ENCODE results near the gene SLC6A3.

DNA sequence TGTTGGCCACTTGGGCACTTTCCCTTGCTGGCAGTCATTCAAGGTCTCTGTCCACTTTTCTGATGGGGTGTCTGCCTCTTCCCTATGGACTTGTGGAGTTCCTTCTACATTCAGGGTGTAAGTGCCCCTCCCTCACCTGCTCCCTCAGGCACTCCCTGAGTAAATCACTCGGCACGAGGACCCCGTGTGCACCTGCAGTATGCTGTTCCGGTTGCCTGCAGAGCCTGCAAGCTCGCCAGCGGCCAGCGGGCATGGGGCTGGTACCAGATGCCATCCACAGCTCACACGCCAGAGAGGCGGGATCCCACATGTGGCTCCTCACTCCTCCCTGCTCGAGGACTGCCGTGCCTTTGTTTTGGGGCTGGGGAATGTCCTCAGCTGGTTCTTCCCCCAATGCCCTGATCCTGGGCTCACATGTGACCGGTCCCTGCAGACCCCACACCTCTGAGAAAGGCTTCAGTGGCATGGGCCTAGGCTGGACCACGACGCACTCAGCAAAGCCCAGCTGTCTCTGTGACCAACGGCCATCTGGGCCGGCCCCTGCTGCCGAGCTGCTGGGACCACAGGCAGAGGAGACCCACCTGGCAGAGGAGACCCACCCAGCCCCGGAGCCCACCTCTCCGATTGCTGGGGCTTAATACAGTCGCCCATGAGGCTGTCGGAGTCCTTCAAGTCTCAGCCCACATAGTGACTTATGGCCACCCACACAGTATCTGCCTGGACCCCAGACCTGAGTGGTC lies 54.2 kb downstream of the SLC6A3 start:
- TF ChIP-seq, protein P1, sequence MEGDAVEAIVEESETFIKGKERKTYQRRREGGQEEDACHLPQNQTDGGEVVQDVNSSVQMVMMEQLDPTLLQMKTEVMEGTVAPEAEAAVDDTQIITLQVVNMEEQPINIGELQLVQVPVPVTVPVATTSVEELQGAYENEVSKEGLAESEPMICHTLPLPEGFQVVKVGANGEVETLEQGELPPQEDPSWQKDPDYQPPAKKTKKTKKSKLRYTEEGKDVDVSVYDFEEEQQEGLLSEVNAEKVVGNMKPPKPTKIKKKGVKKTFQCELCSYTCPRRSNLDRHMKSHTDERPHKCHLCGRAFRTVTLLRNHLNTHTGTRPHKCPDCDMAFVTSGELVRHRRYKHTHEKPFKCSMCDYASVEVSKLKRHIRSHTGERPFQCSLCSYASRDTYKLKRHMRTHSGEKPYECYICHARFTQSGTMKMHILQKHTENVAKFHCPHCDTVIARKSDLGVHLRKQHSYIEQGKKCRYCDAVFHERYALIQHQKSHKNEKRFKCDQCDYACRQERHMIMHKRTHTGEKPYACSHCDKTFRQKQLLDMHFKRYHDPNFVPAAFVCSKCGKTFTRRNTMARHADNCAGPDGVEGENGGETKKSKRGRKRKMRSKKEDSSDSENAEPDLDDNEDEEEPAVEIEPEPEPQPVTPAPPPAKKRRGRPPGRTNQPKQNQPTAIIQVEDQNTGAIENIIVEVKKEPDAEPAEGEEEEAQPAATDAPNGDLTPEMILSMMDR (IDR thresholded peaks at IDR 0.05), result no peak
- TF ChIP-seq POLR2A (IDR thresholded peaks at IDR 0.05) (no peak), POLR2AphosphoS5 (IDR thresholded peaks at IDR 0.05) (no peak)

Measured in suprapubic skin (tissue), 4 donors.